GM23338 (cell line): ENCODE results near the gene RAP1GDS1. TPM values are rescaled to one million over a fixed set of nuclear protein-coding genes. Genes with fewer than 3 reads are reported as not detected.

ENCODE experiments used
- ATAC-seq: fragments of 200-7000 bp; cut with Tn5 transposase; 3 replicates; pipeline ENCODE4 v1.9.1; 2020
- DNase-seq: peaks from one replicate; pipeline ENCODE4 v3.0.0-alpha.2; 2015; ENCODE audit warnings: low spot score
- H2AFZ ChIP-seq: fragments of 200-600 bp; sonication (generic); 2 replicates; pipeline ENCODE4 v1.8.0; 2016; ENCODE audit warnings: antibody characterized with exemption, mild to moderate bottlenecking, moderate library complexity
- H3F3A ChIP-seq: fragments of 200-600 bp; sonication (generic); replicated peaks from 2 replicates; pipeline ENCODE4 v1.8.0; 2017; ENCODE audit warnings: antibody characterized with exemption, mixed run types, low read depth
- H3K27ac ChIP-seq: fragments of 200-600 bp; sonication (generic); 2 replicates; pipeline ENCODE4 v1.6.1; 2016; ENCODE audit warnings: low read depth
- H3K27me3 ChIP-seq: fragments of 200-600 bp; sonication (generic); 2 replicates; pipeline ENCODE4 v1.8.0; 2016; ENCODE audit warnings: mild to moderate bottlenecking, mixed run types, moderate library complexity; ENCODE audit not compliant: insufficient read depth
- H3K36me3 ChIP-seq: fragments of 200-600 bp; sonication (generic); 2 replicates; pipeline ENCODE4 v1.8.0; 2016; ENCODE audit warnings: mild to moderate bottlenecking; ENCODE audit not compliant: insufficient read depth
- H3K4me1 ChIP-seq: fragments of 200-600 bp; sonication (generic); 2 replicates; pipeline ENCODE4 v1.8.0; 2016; ENCODE audit warnings: mild to moderate bottlenecking, moderate library complexity; ENCODE audit not compliant: insufficient read depth
- H3K4me2 ChIP-seq: fragments of 200-600 bp; sonication (generic); 2 replicates; pipeline ENCODE4 v1.7.1; 2017; ENCODE audit warnings: mixed run types
- H3K4me3 ChIP-seq: fragments of 200-600 bp; sonication (generic); 2 replicates; pipeline ENCODE4 v1.6.1; 2016; ENCODE audit warnings: mixed run types
- H3K79me2 ChIP-seq: fragments of 200-600 bp; sonication (generic); replicated peaks from 2 replicates; pipeline ENCODE4 v1.8.0; 2017; ENCODE audit warnings: mild to moderate bottlenecking; ENCODE audit not compliant: insufficient read depth
- H3K9me2 ChIP-seq: fragments of 200-600 bp; sonication (generic); 2 replicates; pipeline ENCODE4 v1.8.0; 2017; ENCODE audit not compliant: insufficient read depth
- H4K20me1 ChIP-seq: fragments of 200-600 bp; sonication (generic); replicated peaks from 2 replicates; pipeline ENCODE4 v1.8.0; 2017; ENCODE audit warnings: mild to moderate bottlenecking; ENCODE audit not compliant: insufficient read depth
- H3K27ac Mint-ChIP-seq: 2 replicates; pipeline ENCODE4 v1.8.0; 2020; ENCODE audit warnings: inconsistent platforms, mild to moderate bottlenecking, moderate library complexity, mixed read lengths
- H3K27me3 Mint-ChIP-seq: 3 replicates; pipeline ENCODE4 v1.8.0; 2022; ENCODE audit warnings: low read depth, mild to moderate bottlenecking, moderate library complexity, mixed read lengths, inconsistent platforms; ENCODE audit not compliant: insufficient read depth, poor library complexity
- H3K36me3 Mint-ChIP-seq: 3 replicates; pipeline ENCODE4 v1.8.0; 2021; ENCODE audit warnings: low read depth, mild to moderate bottlenecking, inconsistent platforms, moderate library complexity, mixed read lengths
- H3K4me1 Mint-ChIP-seq: 3 replicates; pipeline ENCODE4 v1.8.0; 2020; ENCODE audit warnings: mild to moderate bottlenecking, inconsistent platforms, mixed read lengths
- H3K4me3 Mint-ChIP-seq: 3 replicates; pipeline ENCODE4 v1.8.0; 2021; ENCODE audit warnings: moderate library complexity, mild to moderate bottlenecking, inconsistent platforms, mixed read lengths
- H3K9me3 Mint-ChIP-seq: 3 replicates; pipeline ENCODE4 v1.8.0; 2020; ENCODE audit warnings: moderate library complexity, mild to moderate bottlenecking, inconsistent platforms, mixed read lengths
- CREB1 ChIP-seq: fragments of 250-450 bp; sonication (Bioruptor Pico); IDR thresholded peaks from 2 replicates; pipeline ENCODE4 v1.5.0; 2020; ENCODE audit warnings: low read depth, mild to moderate bottlenecking, moderate library complexity
- ETS1 ChIP-seq: IDR thresholded peaks from 2 replicates; pipeline ENCODE4 v1.6.1; 2016; ENCODE audit warnings: antibody characterized with exemption
- EZH2 ChIP-seq: fragments of 200-600 bp; sonication (generic); IDR thresholded peaks from one replicate; pipeline ENCODE4 v1.8.0; 2017; ENCODE audit warnings: antibody characterized with exemption, mild to moderate bottlenecking, low read depth; ENCODE audit not compliant: unreplicated experiment
- EZH2phosphoT487 ChIP-seq: fragments of 200-600 bp; sonication (generic); IDR thresholded peaks from one replicate; pipeline ENCODE4 v1.8.1; 2018; ENCODE audit warnings: antibody characterized with exemption; ENCODE audit not compliant: unreplicated experiment
- JUNB ChIP-seq: IDR thresholded peaks from one replicate; pipeline ENCODE4 v1.6.1; 2016; ENCODE audit warnings: antibody characterized with exemption; ENCODE audit not compliant: unreplicated experiment
- NANOG ChIP-seq: IDR thresholded peaks from 2 replicates; pipeline ENCODE4 v1.6.1; 2016; ENCODE audit warnings: antibody characterized with exemption, borderline replicate concordance
- POLR2AphosphoS5 ChIP-seq: IDR thresholded peaks from 2 replicates; pipeline ENCODE4 v1.6.1; 2016; ENCODE audit warnings: antibody characterized with exemption, low read depth
- REST ChIP-seq: IDR thresholded peaks from one replicate; pipeline ENCODE4 v1.6.1; 2018; ENCODE audit warnings: antibody characterized with exemption; ENCODE audit not compliant: unreplicated experiment
- STAT1 ChIP-seq: IDR thresholded peaks from one replicate; pipeline ENCODE4 v1.6.1; 2016; ENCODE audit warnings: antibody characterized with exemption; ENCODE audit not compliant: unreplicated experiment
- ZNF114 ChIP-seq: fragments of 250-450 bp; sonication (Bioruptor Pico); IDR thresholded peaks from 2 replicates; pipeline ENCODE4 v1.5.0; 2020; ENCODE audit warnings: mild to moderate bottlenecking, moderate library complexity
- ZNF331 ChIP-seq: fragments of 250-450 bp; sonication (Bioruptor Pico); IDR thresholded peaks from 2 replicates; pipeline ENCODE4 v1.5.0; 2020; ENCODE audit warnings: low read depth, mild to moderate bottlenecking, moderate library complexity
- polyA plus RNA-seq: library from polyadenylated mRNA; unstranded; fragments of >200 nt; fragmentation: Nextera tagmentation; extraction: Ambion mirVana; gene quantifications from 2 replicates; pipeline ENCODE4 v1.2.1, GENCODE V29; 2016
- total RNA-seq: library from RNA; depleted of rRNA; stranded (reverse); fragments of >200 nt; shearing (Covaris generic); gene quantifications from 2 replicates; pipeline ENCODE4 v1.2.3, GENCODE V29; 2014
- TF ChIP-seq, protein P1 (sequence below), 2 experiments: fragments of 200-600 bp in 1 of 2; sonication (generic) in 1 of 2; conservative IDR thresholded peaks; 2 replicates each; pipeline versions ENCODE4 v1.5.1 to v1.6.1; 2016 to 2017; ENCODE audit warnings: antibody characterized with exemption in 2 of 2, low read depth in 2 of 2, mild to moderate bottlenecking in 2 of 2, moderate library complexity in 1 of 2
- TF ChIP-seq, protein P2 (sequence below): fragments of 250-450 bp; sonication (Bioruptor Pico); IDR thresholded peaks from 2 replicates; pipeline ENCODE4 v1.5.0; 2020; ENCODE audit warnings: mild to moderate bottlenecking, moderate library complexity

The RAP1GDS1 gene
- total and polyA plus RNA-seq, 2 experiments from 2014 or later, result 23.7 to 32.4 TPM

DNA sequence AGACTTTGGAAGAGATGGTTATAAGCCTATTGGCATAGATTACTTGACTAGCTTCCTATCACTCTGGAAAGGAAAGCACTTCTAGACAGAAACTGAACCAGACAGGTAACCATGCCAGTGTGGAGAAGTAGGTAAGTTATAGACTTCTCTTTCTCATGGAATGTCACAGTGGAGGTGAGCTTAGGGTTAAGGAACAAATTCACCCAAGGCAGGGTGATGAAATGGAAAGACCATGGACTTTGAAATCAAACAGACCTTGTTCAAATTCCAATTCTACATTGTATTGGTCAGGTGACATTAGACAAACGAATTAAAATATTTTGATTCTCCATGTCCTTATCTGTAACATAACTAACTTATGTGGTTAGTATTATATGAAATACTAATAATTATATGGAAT is 7.7 kb upstream of the RAP1GDS1 start:
- no peaks in the 10 kb centered on the region for H4K20me1 ChIP-seq
- TF ChIP-seq REST (no peak), ZNF331 (CRISPR knock-in tag) (no peak), ZNF114 (CRISPR knock-in tag) (no peak), ETS1 (no peak), EZH2 (no peak), POLR2AphosphoS5 (no peak), EZH2phosphoT487 (no peak), JUNB (no peak), NANOG (no peak), STAT1 (no peak), CREB1 (CRISPR knock-in tag) (no peak)
- TF ChIP-seq, protein P1, sequence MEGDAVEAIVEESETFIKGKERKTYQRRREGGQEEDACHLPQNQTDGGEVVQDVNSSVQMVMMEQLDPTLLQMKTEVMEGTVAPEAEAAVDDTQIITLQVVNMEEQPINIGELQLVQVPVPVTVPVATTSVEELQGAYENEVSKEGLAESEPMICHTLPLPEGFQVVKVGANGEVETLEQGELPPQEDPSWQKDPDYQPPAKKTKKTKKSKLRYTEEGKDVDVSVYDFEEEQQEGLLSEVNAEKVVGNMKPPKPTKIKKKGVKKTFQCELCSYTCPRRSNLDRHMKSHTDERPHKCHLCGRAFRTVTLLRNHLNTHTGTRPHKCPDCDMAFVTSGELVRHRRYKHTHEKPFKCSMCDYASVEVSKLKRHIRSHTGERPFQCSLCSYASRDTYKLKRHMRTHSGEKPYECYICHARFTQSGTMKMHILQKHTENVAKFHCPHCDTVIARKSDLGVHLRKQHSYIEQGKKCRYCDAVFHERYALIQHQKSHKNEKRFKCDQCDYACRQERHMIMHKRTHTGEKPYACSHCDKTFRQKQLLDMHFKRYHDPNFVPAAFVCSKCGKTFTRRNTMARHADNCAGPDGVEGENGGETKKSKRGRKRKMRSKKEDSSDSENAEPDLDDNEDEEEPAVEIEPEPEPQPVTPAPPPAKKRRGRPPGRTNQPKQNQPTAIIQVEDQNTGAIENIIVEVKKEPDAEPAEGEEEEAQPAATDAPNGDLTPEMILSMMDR (conservative IDR thresholded peaks at IDR 0.05; ENCODE audit: low read depth in 2 of 2), result no peak
- TF ChIP-seq, protein P2, sequence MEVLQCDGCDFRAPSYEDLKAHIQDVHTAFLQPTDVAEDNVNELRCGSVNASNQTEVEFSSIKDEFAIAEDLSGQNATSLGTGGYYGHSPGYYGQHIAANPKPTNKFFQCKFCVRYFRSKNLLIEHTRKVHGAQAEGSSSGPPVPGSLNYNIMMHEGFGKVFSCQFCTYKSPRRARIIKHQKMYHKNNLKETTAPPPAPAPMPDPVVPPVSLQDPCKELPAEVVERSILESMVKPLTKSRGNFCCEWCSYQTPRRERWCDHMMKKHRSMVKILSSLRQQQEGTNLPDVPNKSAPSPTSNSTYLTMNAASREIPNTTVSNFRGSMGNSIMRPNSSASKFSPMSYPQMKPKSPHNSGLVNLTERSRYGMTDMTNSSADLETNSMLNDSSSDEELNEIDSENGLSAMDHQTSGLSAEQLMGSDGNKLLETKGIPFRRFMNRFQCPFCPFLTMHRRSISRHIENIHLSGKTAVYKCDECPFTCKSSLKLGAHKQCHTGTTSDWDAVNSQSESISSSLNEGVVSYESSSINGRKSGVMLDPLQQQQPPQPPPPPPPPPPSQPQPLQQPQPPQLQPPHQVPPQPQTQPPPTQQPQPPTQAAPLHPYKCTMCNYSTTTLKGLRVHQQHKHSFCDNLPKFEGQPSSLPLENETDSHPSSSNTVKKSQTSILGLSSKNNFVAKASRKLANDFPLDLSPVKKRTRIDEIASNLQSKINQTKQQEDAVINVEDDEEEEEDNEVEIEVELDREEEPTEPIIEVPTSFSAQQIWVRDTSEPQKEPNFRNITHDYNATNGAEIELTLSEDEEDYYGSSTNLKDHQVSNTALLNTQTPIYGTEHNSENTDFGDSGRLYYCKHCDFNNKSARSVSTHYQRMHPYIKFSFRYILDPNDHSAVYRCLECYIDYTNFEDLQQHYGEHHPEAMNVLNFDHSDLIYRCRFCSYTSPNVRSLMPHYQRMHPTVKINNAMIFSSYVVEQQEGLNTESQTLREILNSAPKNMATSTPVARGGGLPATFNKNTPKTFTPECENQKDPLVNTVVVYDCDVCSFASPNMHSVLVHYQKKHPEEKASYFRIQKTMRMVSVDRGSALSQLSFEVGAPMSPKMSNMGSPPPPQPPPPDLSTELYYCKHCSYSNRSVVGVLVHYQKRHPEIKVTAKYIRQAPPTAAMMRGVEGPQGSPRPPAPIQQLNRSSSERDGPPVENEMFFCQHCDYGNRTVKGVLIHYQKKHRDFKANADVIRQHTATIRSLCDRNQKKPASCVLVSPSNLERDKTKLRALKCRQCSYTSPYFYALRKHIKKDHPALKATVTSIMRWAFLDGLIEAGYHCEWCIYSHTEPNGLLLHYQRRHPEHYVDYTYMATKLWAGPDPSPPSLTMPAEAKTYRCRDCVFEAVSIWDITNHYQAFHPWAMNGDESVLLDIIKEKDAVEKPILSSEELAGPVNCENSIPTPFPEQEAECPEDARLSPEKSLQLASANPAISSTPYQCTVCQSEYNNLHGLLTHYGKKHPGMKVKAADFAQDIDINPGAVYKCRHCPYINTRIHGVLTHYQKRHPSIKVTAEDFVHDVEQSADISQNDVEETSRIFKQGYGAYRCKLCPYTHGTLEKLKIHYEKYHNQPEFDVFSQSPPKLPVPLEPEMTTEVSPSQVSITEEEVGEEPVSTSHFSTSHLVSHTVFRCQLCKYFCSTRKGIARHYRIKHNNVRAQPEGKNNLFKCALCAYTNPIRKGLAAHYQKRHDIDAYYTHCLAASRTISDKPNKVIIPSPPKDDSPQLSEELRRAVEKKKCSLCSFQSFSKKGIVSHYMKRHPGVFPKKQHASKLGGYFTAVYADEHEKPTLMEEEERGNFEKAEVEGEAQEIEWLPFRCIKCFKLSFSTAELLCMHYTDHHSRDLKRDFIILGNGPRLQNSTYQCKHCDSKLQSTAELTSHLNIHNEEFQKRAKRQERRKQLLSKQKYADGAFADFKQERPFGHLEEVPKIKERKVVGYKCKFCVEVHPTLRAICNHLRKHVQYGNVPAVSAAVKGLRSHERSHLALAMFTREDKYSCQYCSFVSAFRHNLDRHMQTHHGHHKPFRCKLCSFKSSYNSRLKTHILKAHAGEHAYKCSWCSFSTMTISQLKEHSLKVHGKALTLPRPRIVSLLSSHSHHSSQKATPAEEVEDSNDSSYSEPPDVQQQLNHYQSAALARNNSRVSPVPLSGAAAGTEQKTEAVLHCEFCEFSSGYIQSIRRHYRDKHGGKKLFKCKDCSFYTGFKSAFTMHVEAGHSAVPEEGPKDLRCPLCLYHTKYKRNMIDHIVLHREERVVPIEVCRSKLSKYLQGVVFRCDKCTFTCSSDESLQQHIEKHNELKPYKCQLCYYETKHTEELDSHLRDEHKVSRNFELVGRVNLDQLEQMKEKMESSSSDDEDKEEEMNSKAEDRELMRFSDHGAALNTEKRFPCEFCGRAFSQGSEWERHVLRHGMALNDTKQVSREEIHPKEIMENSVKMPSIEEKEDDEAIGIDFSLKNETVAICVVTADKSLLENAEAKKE (CRISPR knock-in tag), result no peak
- no peak overlapping the region for H3K4me3 Mint-ChIP-seq
- no peak overlapping the region for H3K4me3 ChIP-seq
- ATAC-seq (no peak), DNase-seq (no peak)
- H3K4me1 Mint-ChIP-seq, result peaks cover 4% of the 10 kb centered on the region
- no peaks in the 10 kb centered on the region for H3K4me1 ChIP-seq
- no peaks in the 10 kb centered on the region for H3K27me3 ChIP-seq
- H3K9me3 Mint-ChIP-seq, result no peaks in the 10 kb centered on the region
- H3K9me2 ChIP-seq, result peaks cover 13% of the 10 kb centered on the region; the same call in 1 of the 2 replicates
- no peaks in the 10 kb centered on the region for H3K36me3 ChIP-seq
- H3K79me2 ChIP-seq, result no peaks in the 10 kb centered on the region
- H3K27ac Mint-ChIP-seq, result no peak overlapping the region
- no peaks in the 10 kb centered on the region for H3K36me3 Mint-ChIP-seq
- no peak overlapping the region for H3K4me2 ChIP-seq
- no peak overlapping the region for H3K27ac ChIP-seq
- no peak overlapping the region for H2AFZ ChIP-seq
- H3K27me3 Mint-ChIP-seq, result peaks cover 2% of the 10 kb centered on the region
- H3F3A ChIP-seq, result no peaks in the 10 kb centered on the region
